Measurements from ENCODE around the gene NXPH3. TPM values are rescaled to one million over a fixed set of nuclear protein-coding genes. Genes with fewer than 3 reads are reported as not detected.

Gene NXPH3
- total RNA-seq, 4 donors from 2014 or later, result 1.0 to 5.1 (median 1.2) TPM

DNA sequence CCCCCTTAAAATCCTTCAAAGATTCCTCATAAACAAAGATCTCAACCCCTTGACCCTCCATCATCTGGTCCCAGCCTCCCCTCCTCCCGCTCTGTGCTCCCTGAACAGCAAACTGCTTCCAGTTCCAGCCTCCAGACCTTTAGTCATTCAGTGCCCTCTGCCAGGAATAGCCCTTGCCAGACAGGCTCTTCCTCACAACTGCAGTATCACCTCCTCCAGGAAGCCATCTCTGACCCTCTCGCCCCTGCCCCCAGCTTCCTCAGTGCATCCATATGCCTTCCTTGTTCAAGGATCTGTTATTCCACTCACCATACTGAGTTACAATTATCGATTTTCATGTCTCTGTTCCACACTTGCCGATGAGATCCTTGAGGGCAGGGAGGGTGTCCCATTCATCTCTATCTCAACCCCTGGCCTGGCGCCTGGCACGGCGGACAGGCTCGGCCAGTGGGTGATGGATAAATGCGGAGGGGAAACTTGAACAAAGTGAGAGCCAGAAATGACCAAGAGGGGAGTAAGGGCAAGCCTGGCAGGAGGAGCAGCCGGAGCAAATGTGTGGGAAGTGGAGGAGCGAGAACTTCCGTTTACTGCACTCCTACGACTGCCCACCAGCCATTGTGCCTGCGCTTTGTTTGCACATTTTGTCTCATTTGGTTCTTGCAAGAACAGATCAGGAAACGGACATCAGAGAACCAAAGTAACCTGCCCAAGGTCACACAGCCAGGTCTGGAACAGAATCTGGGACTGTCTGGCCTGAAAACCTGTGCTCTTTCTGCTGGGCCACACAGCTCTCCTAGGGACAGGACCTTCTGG lies 2.0 kb upstream of the NXPH3 start:
- Histone ChIP-seq H3K36me3 (no peaks in the 10 kb centered on the region), H3K27me3 (no peaks in the 10 kb centered on the region), H3K27ac (no peak overlapping the region), H3K4me3 (replicated peaks in 1 of 3) (no peak overlapping the region), H3K4me1 (peaks cover 9 to 32% of the 10 kb centered on the region in 2 donors), H3K9me3 (no peaks in the 10 kb centered on the region)
- DNase-seq, result no peak
- 65 to 76% methylated on average over 15 of the region's 15 CpGs for WGBS, 2 donors
- TF ChIP-seq, protein P1, sequence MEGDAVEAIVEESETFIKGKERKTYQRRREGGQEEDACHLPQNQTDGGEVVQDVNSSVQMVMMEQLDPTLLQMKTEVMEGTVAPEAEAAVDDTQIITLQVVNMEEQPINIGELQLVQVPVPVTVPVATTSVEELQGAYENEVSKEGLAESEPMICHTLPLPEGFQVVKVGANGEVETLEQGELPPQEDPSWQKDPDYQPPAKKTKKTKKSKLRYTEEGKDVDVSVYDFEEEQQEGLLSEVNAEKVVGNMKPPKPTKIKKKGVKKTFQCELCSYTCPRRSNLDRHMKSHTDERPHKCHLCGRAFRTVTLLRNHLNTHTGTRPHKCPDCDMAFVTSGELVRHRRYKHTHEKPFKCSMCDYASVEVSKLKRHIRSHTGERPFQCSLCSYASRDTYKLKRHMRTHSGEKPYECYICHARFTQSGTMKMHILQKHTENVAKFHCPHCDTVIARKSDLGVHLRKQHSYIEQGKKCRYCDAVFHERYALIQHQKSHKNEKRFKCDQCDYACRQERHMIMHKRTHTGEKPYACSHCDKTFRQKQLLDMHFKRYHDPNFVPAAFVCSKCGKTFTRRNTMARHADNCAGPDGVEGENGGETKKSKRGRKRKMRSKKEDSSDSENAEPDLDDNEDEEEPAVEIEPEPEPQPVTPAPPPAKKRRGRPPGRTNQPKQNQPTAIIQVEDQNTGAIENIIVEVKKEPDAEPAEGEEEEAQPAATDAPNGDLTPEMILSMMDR (IDR thresholded peaks at IDR 0.05), result no peak
- no peak for TF ChIP-seq POLR2A (IDR thresholded peaks at IDR 0.05)
- intact Hi-C loops (cut with DNase I), result loop anchor here (5.0 kb wide), 1 partner anchor 209 kb away; no protein-coding TSS in a partner anchor

DNA sequence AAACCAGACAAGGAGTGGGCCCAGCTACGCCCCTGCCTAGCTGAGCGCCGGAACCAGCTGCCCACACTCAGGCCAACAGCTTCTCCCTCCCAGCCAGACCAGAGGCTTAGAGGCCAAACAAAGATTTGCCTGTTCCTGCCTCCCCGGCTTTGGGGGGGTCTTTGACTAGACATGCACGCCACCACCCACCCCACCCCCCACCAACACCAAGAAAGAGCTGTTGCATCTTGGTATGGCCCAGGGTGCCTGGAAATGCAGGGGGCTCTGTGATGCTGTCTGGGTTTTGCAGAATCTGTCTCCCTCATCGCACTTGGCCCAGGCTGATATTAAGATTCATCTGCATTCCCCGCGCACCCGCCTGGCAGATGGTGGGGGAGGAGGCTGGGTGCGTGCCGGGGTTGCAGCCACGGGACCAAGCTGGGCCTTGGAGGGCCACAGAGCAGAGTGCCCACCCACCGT lies 1.3 kb upstream of the NXPH3 start:
- H3K4me3 ChIP-seq (replicated peaks in 1 of 3), result no peak overlapping the region
- H3K27me3 ChIP-seq, result no peaks in the 10 kb centered on the region
- no peak for DNase-seq
- H3K4me1 ChIP-seq, result peaks cover 9 to 32% of the 10 kb centered on the region in 2 donors
- no peaks in the 10 kb centered on the region for H3K9me3 ChIP-seq
- H3K27ac ChIP-seq, result no peak overlapping the region
- intact Hi-C loops (cut with DNase I), result loop anchor here (5.0 kb wide), 1 partner anchor 208 kb away; no protein-coding TSS in a partner anchor
- 74 to 89% methylated on average over 3 to 10 of the region's 13 CpGs for WGBS, 2 donors
- no peak for TF ChIP-seq POLR2A (IDR thresholded peaks at IDR 0.05)
- TF ChIP-seq, protein P1 (IDR thresholded peaks at IDR 0.05), result no peak
- H3K36me3 ChIP-seq, result no peaks in the 10 kb centered on the region

DNA sequence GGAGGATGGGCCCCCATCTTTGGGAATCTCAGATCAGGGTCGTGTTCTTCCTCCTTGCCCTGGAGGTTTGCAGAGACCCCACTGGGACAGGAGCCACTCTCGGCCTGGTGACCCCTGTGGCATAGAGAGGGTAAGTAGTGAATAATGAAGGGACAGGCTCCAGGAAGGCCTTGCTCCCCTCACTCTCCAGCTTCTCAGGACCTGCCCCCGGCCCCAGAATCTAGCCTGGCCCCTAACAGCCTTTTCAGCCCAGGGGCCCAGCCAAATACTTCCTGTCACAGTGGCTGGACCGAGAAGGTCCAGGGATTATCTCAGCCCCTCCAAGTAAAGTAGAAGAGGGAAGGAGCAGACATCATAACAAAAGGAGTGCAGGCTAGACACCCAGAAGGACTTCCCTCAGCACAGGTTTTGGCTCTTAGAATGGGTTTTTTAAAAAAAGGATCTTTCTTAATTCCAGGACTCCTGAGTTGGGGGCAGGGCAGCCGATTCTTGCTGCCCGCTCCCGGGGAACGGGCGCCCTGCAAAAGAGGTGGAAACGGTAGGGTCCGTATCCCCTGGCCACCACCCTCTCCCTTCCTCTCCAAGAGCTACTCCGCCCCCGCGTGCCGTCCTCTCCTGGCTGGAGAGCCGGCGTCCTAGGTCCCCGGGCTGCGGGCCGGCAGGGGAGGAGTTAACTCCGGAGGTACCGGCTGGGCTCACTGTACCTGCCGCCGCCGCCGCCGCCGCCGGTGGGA lies 559 bp upstream of the NXPH3 start:
- 25 to 26% methylated on average over 11 to 15 of the region's 29 CpGs for WGBS, 2 donors
- H3K36me3 ChIP-seq, result no peaks in the 10 kb centered on the region
- TF ChIP-seq, protein P1 (IDR thresholded peaks at IDR 0.05), result no peak
- no peak for TF ChIP-seq POLR2A (IDR thresholded peaks at IDR 0.05)
- no peaks in the 10 kb centered on the region for H3K9me3 ChIP-seq
- peak overlapping the region in 1 of 3 donors; percentile 59 for H3K4me3 ChIP-seq (replicated peaks in 1 of 3)
- intact Hi-C loops (cut with DNase I), result loop anchor here (5.0 kb wide), 2 partner anchors 207 to 277 kb away; no protein-coding TSS in a partner anchor
- no peaks in the 10 kb centered on the region for H3K27me3 ChIP-seq
- no peak for DNase-seq
- peaks cover 9 to 26% of the 10 kb centered on the region in 2 donors for H3K4me1 ChIP-seq
- peak overlapping the region in 1 of 3 donors; percentile 45 for H3K27ac ChIP-seq

DNA sequence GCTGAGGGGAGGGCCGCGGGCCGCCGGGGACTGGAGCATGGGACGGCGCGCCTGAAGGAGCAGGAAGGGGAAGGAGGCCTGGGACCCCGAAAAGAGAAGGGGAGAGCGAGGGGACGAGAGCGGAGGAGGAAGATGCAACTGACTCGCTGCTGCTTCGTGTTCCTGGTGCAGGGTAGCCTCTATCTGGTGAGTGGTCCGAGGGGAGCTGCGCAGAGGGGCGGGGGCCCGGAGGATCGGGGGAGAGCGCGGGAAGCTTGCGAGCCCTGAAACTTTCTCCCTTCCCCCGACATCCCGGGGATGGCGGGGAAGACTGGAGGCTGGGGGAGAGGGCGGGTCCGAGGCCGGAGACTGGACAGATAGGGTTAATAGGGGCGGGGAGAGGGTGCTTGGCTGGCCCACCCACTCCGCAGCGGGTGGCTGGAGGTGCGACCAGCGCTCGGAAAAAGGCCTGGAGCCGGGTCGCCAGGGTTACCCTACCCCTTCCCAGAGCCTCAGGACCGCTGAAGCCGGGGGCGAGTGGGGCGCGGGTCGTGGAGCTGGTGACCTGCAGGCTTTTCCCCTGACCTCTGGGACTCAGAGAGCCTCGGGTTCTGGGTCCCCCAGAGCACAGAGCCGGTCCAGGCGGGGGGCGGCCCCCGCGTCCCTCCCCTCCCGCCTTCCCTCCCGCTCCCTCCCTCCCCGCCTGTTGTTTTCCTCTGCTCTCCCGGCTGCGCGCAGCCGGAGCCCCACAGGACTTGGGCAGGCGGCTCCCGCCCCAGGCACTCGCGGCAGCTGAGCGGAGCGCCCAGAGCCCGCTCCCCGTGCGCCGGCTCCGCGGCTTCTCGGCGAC lies 631 bp downstream of the NXPH3 start:
- DNase-seq, result peak; percentile 36 to 42
- intact Hi-C loops (cut with DNase I), result loop anchor here (5.0 kb wide), 1 partner anchor 276 kb away; no protein-coding TSS in a partner anchor
- H3K9me3 ChIP-seq, result no peaks in the 10 kb centered on the region
- TF ChIP-seq, protein P1 (IDR thresholded peaks at IDR 0.05), result no peak
- no peak for TF ChIP-seq POLR2A (IDR thresholded peaks at IDR 0.05)
- H3K36me3 ChIP-seq, result no peaks in the 10 kb centered on the region
- H3K4me1 ChIP-seq, result peaks cover 9 to 28% of the 10 kb centered on the region in 2 donors
- peak overlapping the region in 2 of 3 donors; percentile 46 to 60 for H3K27ac ChIP-seq
- no peaks in the 10 kb centered on the region for H3K27me3 ChIP-seq
- H3K4me3 ChIP-seq (replicated peaks in 1 of 3), result peak overlapping the region in 2 of 3 donors; percentile 20 to 59
- 1 to 2% methylated on average over 36 to 48 of the region's 68 CpGs for WGBS, 2 donors

All from thyroid gland (tissue), 4 donors.